Prostate gland (tissue), 2 donors: Measurements from ENCODE around the gene PRRG4.

Source experiments
- POLR2AphosphoS5 ChIP-seq: sonication (generic); formaldehyde crosslinking; IDR thresholded peaks from one replicate; pipeline ENCODE4 v1.6.1; 2017; ENCODE audit warnings: antibody characterized with exemption
- TF ChIP-seq, protein P1 (sequence below), 4 experiments: fragments of 200-600 bp in 2 of 4; fragments of 450-650 bp in 2 of 4; sonication (generic) in 2 of 4; IDR thresholded peaks; 1 replicate in 3 of 4; 2 replicates in 1 of 4; pipeline ENCODE4 v1.5.1; 2016 to 2019; ENCODE audit warnings: antibody characterized with exemption in 4 of 4, mild to moderate bottlenecking in 2 of 4, moderate library complexity in 2 of 4

DNA sequence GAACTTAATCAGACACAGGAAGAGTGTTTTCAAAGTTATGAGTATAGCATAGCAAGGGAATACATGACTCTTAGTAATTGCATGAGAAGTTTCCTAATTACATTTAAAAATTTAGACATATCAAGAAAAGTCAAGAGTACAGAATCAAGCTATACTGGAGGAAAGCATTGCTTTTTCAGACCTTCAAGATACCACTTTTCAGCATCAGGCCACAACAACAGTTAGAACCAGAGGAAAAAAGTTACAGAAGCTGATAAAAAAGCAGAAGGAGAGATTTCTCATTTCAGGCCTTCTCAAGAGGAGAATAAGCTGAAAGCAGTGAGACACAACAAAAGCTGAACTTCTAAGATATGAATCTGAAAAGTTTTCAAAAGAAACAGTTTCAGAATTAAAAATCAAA, 34.8 kb downstream of the PRRG4 start:
- TF ChIP-seq POLR2AphosphoS5: no peak
- TF ChIP-seq, protein P1, sequence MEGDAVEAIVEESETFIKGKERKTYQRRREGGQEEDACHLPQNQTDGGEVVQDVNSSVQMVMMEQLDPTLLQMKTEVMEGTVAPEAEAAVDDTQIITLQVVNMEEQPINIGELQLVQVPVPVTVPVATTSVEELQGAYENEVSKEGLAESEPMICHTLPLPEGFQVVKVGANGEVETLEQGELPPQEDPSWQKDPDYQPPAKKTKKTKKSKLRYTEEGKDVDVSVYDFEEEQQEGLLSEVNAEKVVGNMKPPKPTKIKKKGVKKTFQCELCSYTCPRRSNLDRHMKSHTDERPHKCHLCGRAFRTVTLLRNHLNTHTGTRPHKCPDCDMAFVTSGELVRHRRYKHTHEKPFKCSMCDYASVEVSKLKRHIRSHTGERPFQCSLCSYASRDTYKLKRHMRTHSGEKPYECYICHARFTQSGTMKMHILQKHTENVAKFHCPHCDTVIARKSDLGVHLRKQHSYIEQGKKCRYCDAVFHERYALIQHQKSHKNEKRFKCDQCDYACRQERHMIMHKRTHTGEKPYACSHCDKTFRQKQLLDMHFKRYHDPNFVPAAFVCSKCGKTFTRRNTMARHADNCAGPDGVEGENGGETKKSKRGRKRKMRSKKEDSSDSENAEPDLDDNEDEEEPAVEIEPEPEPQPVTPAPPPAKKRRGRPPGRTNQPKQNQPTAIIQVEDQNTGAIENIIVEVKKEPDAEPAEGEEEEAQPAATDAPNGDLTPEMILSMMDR (IDR thresholded peaks at IDR 0.05): no peak
